NCI-H2227 (cell line): ENCODE data around the gene FERMT3.

Experiments used
- DNase-seq: peaks from one replicate; lab custom pipeline; 2025; ENCODE audit not compliant: unreplicated experiment; lab: John Stamatoyannopoulos, UW

The FERMT3 gene

GRCh38 chr11:64219354-64219684 lies 12.8 kb downstream of the FERMT3 start:
- DNase-seq, result no peak

GRCh38 chr11:64219755-64220154 lies 13.2 kb downstream of the FERMT3 start:
- DNase-seq, result no peak

- DNase-seq, result no peak
Measured at GRCh38 chr11:64220271-64220670, 13.8 kb downstream of the FERMT3 start.

GRCh38 chr11:64220798-64221197 lies 14.3 kb downstream of the FERMT3 start:
- DNase-seq, result no peak

GRCh38 chr11:64222651-64223000 lies 16.1 kb downstream of the FERMT3 start:
- DNase-seq, result no peak

GRCh38 chr11:64223001-64223651 lies 16.6 kb downstream of the FERMT3 start:
- DNase-seq, result no peak

GRCh38 chr11:64224151-64224890 lies 17.8 kb downstream of the FERMT3 start:
- DNase-seq, result no peak

GRCh38 chr11:64224891-64225607 lies 18.5 kb downstream of the FERMT3 start:
- no peak for DNase-seq

- DNase-seq, result peak; percentile 93
Measured at GRCh38 chr11:64225608-64226506, 19.3 kb downstream of the FERMT3 start, which contains the start of the genes NUDT22 and TRPT1. Gene NUDT22 (plus strand): TSS chr11:64226274. CDS start chr11:64226653, 379 bp downstream. Gene TRPT1 (minus strand): TSS chr11:64226186. CDS start chr11:64225860, 326 bp downstream.

- peak; percentile 63 for DNase-seq
Measured at GRCh38 chr11:64226507-64227051, 20.1 kb downstream of the FERMT3 start.

- DNase-seq, result no peak
Measured at GRCh38 chr11:64227405-64227956, 21.0 kb downstream of the FERMT3 start.

- no peak for DNase-seq
Measured at GRCh38 chr11:64229090-64229743, 22.7 kb downstream of the FERMT3 start.

- DNase-seq, result no peak
Measured at GRCh38 chr11:64229744-64230170, 23.2 kb downstream of the FERMT3 start.

GRCh38 chr11:64230171-64230984 lies 23.9 kb downstream of the FERMT3 start, which contains the start of gene DNAJC4:
Gene DNAJC4 (plus strand): TSS chr11:64230548. CDS start chr11:64230855, 307 bp downstream.
- DNase-seq, result peak; percentile 98

- DNase-seq, result peak; percentile 62
Measured at GRCh38 chr11:64230985-64231365, 24.5 kb downstream of the FERMT3 start.

- DNase-seq, result no peak
Measured at GRCh38 chr11:64231546-64231945, 25.0 kb downstream of the FERMT3 start.

GRCh38 chr11:64232182-64232966 lies 25.9 kb downstream of the FERMT3 start:
- no peak for DNase-seq

GRCh38 chr11:64232967-64233315 lies 26.4 kb downstream of the FERMT3 start:
- no peak for DNase-seq
